Activated CD4-positive, CD25-positive, alpha-beta regulatory T cell (primary cell): ENCODE data around the gene NCK1.

Experiments
- DNase-seq, 4 experiments: peaks; one replicate each; lab custom pipeline; 2025; lab: John Stamatoyannopoulos, UW

The NCK1 gene

DNA sequence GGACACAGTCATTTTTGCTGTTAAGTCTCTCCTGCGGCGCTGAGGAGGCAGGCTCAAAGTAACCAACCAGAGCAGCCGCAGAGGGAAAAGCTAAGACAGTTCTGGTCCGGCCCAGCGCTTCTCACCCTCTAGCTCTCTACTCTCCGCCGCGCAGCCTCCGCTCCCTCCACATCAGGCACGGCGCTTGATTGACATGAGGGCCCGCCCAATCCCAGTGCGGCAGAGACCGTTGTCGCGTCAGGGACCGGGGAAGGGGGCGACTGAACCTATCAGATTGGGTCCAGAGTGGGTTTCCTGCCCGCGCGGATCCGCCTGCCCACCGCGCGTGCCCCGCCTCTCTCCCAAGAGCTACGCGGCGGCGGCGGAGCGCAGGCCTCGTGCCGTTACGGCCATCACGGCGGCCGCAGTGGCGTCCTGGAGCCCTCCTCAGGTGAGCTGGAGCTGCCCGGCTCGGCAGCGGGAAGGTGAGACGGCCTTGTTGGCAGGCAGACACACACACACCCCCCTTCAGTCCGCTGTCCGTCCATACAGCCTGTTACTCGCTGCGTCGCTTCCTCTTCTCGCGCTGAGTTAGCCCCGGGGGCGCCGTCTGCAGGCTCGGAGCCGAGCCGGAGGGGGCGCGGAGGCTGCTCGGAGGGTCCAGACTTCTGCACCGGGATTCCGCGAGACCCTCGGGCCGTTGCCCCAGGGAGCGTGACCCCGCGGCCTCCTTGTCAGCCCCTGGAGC lies at the start of gene NCK1:
TSS of gene NCK1 (plus strand) at position 319 of the 727 bp plus-strand sequence. CDS start 65,794 bp downstream, outside the sequence.
- peak; percentile 94 to 97 (median 96) for DNase-seq

- no peak for DNase-seq
Observed at GRCh38 chr3:136817448-136817847, 44.6 kb upstream of the NCK1 start.

DNA sequence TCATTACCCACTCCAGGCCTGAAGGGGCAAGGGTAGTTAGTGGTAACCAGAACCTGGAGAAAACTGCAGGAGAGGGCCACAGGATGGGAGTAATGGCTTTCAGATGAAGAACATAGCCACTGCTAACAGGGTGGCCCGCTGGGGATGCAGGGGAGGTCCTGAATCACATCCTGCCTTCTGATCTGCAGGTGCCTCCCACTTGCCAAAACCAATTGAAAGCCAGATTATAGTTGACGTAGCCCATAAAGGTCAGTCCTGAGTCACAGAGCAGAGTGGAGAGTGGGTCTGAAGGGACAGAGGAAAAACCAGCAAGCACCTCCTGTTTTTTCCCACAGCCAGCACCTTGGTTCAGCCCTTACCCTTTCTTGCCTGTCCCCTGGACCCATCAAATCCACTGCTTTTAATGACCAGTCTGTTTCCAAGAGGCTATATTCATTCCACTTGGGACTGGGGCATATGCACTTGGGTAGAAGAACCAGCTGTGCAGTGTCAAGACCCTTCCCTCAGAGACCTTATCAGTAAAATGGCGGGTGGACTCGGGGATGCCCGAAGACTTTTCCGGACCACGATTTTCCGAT lies 43.7 kb upstream of the NCK1 start:
- DNase-seq, result peak in 1 of 4 experiments; percentile 7

GRCh38 chr3:136818769-136819391 lies 43.1 kb upstream of the NCK1 start, which contains the start of gene SLC35G2:
SLC35G2 (plus strand) TSS chr3:136819126; CDS start chr3:136854461, 35,335 bp downstream.
- no peak for DNase-seq

DNA sequence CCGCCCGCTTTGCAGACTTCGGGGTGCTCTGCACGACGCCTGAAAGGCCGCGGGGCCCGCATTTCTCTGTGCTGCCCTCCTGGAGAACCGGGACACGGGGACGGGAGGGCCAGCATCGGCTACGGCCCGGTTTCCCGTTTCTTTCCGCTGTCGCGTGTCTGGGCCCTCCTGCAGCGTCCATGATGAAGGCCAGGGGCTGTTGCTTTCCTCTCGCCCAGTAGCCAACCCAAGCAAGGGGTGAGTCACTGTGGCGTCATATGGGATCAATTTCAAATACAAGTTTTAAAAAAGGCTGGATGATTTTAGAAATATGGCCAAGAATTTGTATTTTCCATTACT lies 42.6 kb upstream of the NCK1 start:
- no peak for DNase-seq

GRCh38 chr3:136819731-136820679 lies 42.0 kb upstream of the NCK1 start:
- peak in 1 of 4 experiments; percentile 10 for DNase-seq

GRCh38 chr3:136831461-136831860 lies 30.5 kb upstream of the NCK1 start:
- DNase-seq, result no peak

GRCh38 chr3:136835089-136835812 lies 26.8 kb upstream of the NCK1 start:
- DNase-seq, result no peak

DNA sequence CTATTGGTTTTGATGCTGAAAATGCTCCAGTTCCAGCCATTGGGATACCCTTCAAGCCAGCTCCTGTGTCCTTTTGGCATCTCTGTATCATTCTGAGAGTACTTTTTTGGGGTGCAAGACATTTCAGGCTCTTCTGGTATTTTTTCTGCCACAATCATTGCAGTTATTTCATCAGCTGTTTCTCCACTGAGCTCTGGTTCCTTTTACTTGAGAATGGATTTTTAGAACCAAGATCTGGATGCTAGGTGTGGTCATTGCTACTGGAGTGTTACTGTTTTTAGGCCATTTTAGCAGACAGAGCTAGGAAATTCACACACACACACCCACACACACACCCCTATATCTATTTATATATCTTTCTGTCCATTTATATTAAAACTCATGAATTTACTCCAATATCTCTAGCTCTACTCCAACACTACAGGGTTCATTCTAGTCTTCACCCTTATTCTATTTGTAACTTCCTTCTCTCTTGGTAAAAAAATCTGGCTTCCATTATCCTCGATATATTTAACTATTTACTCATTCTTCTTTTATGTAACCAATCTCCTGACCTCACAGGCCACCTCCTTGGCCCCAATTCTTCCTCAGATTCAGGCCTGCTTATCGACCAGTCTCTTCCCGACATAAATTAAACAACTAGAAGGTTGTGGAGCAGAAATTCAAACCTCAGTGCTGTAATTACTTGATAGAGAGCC lies 26.0 kb upstream of the NCK1 start:
- no peak for DNase-seq

- no peak for DNase-seq
Observed at GRCh38 chr3:136836511-136837156, 25.4 kb upstream of the NCK1 start.

DNA sequence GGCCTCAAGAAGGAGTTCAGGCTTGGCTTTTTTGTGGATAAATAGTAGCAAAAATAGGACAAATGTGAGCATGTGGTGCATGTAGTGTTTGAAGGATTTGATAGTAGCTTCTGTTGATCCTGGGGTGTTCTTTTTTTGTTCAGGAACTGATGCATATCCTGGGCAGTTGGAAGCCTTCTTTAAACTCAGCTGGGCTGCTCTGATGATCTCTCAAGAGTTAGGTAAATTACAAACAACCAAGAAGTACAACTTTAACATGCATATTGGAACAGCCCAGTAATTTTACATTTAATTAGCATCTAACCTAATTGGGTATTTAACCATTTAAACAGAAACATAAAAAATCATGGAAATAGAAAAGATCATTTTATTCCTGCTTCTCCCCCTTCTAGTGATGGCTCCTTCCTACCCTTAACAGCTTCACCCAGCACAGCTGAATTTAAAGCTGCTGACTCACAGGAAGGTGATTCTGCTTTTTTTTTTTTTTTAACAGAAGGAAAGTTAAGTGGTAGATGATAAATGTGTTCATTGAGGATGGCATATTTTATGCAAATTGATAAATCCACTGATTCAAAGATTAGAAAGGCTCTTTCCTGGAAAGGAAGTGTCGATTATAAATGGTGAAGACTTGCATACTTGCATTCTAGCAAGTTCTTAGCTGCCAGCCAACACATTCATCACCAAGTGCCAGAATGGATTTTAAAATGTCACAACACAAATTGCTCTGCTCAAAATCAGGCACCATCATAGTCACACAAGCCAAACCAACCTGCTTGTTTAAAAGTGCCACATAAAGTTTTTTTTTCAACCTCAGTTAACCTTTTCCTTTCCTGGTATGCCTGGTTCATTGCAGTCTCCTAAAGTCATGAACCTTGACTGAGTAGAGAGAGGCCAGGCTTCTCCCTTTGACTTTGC lies 23.1 kb upstream of the NCK1 start:
- DNase-seq, result no peak

DNA sequence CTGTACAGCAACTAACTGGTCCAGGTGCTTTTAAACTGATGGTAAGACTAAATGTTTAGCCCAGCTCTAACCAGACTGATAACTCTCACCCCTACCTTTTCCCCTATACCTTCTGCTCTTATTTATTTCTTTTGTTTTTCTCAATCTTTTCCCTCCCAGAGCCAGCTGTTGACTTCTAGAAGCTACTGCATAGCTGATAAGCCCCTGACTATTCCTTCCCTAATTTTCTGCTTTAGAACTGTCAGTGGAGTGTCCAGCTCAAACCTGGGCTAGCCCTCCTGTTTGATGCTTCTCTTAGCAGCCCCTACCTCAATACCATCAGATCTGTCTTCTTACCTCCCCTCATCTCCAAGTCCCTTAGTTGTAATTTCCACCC lies 22.5 kb upstream of the NCK1 start:
- DNase-seq, result no peak

- no peak for DNase-seq
Observed at GRCh38 chr3:136840252-136840651, 21.8 kb upstream of the NCK1 start.

DNA sequence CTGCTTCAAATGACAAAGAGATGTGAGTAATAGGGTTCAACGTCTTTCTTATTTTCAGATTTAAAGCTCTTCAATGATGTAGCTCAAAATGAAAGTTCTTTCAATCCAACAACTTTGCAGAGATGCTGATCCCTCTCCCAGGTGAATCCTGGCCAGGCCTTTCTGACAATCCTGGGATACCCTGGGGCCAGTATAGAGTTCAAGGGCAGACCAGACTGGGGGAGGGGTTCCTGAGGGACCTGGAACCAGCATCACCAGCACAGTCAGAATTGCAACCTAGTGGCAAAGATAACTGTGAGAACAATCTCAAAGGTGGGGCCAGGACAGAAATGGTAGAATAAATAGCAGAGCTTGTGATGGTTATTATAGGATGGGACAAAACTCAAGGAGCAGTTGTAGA lies 19.7 kb upstream of the NCK1 start:
- no peak for DNase-seq

DNA sequence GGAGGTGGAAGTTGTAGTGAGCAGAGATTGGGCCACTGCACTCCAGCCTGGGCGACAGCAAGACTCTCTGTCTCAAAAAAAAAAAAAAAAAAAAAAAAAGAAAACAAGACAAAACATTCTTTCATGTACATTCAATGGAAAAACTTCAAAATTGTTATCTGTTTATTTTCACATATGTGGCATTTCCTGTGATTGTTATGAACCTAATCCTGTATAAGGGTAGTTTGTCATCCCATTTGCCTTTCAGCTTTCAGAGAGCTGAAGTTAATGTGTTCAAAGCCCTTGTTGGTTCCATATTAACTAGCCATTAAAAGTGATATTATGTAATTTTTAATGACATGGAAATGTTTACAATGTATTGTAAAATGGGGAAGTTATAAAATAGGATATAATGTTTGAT lies 17.3 kb upstream of the NCK1 start:
- no peak for DNase-seq

GRCh38 chr3:136852180-136852579 lies 9.8 kb upstream of the NCK1 start:
- DNase-seq, result no peak

DNA sequence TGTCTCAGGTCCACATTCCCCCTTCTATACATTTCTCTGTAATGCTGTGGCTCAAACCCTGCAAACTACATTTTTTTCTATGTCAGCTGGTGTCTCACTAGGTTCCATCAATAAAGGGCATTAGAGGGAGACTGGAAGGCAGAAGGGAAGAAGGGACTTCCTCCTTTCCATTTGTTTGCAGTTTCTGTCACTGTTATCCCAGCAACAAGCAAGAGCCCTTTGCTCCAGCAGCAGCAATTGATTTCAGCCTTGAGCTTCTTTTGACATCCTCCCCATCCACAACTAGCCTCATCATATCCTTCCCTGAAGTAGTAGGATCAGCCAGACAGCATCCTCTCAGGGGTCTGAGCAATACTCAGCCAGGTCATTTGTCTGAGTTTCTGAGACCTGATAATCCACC lies 5.3 kb upstream of the NCK1 start:
- DNase-seq, result no peak

- no peak for DNase-seq
Observed at GRCh38 chr3:136858381-136858780, 3.6 kb upstream of the NCK1 start.

DNA sequence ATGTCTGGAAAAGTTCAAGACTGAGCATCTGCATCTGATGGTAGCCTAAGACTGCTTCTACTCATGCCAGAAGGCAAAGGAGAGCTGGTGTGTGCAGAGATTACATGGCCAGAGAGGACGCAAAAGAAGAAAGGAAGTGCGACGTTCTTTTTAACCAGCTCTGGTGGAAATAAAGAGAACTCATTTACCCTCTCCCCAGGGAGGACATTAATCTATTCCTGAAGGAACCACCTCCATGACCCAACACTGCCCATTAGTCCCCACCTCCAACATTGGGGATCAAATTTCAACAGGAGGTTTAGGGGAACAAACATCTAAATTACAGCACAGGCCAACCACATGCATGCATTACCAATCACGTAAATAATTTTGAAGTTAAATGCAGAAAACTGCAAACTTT lies 1.5 kb upstream of the NCK1 start:
- no peak for DNase-seq
